Daoy (cell line): ENCODE measurements around the gene KRT13. TPM values are rescaled to one million over a fixed set of nuclear protein-coding genes. Genes with fewer than 3 reads are reported as not detected.

ENCODE experiments used
- DNase-seq: peaks from one replicate; pipeline ENCODE4 v3.0.0-alpha.2; 2015; ENCODE audit warnings: low read depth
- total RNA-seq: library from RNA; depleted of rRNA; stranded (reverse); fragments of >200 nt; shearing (Covaris generic); gene quantifications from 2 replicates; pipeline ENCODE4 v1.2.3, GENCODE V29; 2014; rRNA removed

The KRT13 gene
- total RNA-seq, 1 experiment from 2014 or later, result not detected

DNA sequence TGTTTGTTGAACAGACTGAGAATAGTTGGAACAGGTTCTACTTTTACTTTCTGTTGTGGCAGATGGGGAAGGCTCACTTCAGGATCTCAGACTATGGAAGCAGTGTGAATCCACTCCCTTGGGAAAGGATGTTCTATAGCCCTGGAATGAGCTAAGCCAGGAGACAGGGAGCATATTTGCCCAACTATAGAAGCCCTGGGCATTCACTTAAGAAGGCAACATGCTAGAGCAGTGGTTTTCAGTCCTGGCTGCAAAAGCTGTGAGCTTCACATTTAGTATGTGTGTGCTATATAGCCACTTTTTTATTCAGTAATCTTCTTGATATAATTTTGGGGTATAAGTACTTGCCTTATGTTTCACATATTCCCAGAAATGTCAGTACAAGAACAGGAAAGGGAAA is 37.1 kb downstream of the KRT13 start:
- no peak for DNase-seq

DNA sequence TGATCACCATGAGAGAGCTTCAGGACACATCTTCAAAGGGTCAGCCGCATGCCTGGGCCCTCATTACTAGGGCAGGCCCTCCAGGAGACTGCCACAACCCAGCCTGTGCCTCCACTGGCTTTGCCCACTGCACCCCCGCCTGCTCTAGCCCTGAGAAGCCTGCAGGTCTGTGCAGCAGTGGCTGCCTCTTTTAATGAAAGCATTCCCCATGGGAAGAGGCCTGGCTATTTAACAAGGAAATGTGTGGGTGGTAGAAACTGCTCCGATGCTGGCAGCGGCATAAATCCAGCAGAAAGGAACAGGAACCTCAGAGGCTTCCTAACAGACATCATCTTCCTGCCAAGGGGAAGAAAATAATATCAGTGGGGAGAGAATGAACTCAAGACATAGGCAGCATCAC is 37.9 kb downstream of the KRT13 start:
- DNase-seq, result no peak

DNA sequence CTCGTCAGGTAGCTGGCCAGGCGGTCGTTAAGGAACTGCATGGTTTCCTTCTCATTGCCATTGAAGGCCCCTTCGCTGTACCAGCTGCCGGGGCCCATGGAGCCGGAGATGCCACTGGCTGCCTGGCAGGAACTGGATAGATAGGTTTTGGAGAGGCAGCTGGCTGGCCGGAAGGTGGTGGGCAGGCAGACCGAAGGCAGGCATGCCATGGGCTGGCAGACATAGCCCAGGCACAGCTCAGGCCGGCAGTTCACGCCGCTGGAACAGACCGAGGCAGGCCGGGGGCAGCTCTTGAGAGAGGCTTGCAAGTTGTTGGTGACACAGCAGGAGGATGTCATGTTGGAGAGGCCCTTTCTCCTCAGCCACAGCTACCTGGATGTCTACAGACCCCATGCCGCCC is 38.4 kb downstream of the KRT13 start, which contains the start of gene KRT32:
KRT32 (minus strand) TSS at position 399 of the 400 bp plus-strand sequence; CDS start at position 338, 61 bp downstream.
- DNase-seq, result no peak

DNA sequence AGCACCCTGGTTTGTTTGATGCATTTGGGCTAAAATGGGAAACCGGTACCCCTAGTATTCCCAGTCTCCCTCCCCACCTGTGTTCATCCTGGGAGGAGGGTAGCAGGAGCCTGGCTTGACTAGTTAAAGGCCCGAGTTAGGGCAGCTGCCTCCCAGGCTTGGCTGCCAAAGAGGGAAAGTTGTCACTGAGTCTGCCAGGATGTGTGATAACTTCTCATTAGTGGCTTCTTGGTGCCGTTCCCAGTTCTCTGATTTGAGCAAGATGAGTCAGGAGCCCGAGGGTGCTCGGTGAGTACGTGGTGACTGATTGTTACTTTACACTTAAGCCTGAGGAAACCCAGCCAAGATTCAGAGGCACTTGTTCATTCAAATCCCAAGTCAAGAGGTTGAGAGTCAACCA is 40.7 kb downstream of the KRT13 start:
- DNase-seq, result peak; percentile 96

DNA sequence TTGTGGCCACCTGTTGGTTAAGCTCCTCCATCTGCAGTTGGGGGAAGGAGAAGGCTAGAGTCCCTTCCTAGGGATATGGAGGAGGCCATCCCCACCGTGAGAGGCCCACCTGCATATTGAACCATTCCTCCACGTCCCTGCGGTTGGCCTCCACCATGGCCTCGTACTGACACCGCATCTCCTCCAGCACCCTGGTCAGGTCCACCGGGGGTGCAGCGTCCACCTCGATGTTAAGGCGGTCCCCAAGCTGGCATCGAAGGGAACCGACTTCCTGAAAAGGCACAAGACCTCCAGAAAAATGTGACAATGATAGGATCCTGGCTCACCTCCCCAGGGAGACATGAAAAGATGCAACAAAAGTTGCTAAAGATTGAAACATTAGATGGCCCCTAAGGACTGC is 41.2 kb downstream of the KRT13 start:
- DNase-seq, result no peak

DNA sequence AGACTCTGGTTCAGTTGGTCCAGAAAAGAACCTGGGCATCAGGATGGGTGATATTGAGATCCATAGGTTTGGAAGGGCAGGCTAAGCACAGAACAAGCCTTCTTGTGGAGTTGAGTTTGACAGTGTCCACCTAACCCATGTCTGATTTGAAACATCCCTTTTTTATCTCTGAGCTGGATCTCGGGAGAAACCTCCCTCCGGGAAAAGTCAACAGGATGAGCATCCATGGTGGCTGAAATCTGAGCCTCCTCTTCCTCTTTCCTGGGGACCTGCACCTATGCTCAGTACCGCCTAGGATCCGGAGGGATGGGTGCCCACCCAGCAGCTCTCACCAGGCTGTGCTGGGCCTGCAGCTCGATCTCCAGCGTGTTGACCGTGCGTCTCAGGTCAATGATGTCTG is 41.7 kb downstream of the KRT13 start:
- DNase-seq, result no peak

DNA sequence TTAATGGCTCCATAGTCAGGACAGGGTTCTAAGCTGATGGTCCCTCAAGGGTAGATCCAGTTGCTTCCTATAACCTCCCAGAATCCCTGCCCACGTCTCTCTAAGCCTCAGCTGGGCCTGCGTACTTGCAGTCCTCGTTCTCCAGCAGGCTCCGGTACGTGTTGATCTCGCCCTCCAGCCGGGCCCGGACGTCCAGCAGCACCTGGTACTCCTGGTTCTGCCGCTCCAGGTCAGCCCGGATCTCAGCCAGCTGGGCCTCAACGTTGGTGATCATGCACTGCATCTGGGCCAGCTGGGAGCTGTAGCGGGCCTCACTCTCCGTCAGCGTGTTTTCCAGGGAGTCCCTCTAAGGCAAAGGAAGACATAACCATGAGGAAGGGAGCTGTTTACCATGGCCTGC is 42.7 kb downstream of the KRT13 start:
- no peak for DNase-seq

DNA sequence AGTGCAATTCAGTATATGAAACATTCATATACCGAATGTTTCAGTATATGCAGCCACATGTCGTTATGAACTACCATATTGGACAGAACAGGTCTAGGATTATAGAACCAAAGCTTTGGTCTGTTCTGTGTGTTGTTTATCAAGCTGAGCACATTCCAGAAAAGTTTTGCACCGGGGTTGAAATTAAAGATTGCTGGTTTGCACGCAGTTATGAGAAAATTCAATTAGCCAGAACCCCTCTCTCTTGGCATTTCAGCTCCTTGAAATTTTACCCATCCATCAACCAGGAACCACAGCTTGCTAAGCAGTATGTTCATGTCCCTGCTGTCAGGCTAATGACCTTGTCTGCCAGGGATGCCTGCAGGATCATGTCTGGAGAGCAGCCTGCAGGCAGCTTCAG is 47.7 kb downstream of the KRT13 start:
- DNase-seq, result no peak

DNA sequence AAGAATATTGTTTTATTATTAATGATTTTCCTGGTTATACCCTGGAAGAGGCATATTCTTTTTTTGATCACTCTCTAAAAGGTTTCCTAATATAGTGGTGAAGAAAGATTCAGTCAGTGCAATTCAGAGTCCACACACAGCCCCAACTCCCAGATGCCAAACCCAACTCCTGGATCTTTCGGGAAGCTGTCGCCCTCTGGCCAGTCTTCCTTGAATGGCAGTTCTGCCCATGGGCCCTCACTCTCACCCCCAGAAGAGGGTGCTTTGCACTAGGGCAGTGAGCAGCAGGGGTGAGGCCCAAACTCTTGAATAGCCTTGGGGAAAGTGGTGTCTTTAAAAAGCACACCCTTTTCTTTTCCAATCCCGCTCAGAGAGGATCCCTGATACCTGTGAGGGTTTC is 49.2 kb downstream of the KRT13 start:
- peak; percentile 27 for DNase-seq

DNA sequence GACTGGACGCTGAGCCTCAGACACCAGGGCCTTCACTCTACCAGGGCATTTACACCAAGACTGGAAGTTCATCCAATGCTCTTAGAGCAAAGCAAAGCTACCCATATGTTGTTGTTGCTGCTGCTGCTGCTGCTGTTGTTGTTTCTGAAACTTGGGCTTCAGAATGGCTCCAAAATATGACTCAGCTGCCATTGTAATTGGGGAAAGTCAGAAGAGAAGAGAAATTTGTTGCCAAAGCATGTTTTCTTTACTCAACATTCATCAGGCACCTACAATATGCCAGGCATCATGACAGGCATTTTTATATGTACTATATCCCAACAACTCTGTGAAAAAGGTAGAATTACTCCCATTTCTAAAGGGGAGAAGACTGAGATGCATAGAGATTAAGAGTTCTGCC is 50.2 kb downstream of the KRT13 start:
- no peak for DNase-seq

DNA sequence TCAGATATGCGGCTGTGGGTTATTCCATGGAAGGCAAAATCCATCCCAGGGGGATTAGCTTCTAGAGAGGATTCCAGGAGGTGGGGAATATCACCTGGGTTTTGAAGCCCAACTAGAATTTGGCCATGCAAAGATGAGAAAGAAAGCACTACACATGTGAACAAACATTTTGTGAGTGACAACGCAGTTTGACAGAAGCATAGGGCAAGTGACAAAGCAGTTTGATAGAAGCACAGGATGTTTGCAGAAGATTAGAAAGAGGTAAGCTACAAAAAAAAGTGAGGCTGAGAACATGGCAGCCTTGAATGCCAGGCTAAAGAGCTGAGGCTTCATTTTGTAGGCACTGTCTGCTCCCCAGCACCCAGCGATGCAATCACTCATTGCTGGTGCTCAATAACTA is 52.3 kb downstream of the KRT13 start:
- DNase-seq, result no peak

DNA sequence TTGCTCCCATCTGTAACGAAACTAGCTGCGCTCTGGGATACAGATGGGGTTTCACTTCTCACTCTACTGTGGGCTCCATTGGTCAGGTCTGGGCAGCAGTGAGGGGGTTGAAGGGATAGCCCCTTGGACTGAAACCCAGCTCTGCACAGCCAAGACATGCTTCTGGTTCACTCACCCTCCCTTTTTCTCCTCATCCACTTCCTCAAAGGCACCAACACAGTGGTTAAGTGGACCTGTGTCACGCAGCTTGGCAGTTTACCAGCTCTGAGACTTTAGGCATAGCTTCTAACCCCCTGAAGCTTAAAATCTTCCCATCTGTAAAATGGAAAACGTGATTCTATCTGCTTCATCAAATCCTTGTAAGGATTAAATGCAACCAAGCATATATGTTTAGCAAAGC is 53.1 kb downstream of the KRT13 start:
- no peak for DNase-seq

DNA sequence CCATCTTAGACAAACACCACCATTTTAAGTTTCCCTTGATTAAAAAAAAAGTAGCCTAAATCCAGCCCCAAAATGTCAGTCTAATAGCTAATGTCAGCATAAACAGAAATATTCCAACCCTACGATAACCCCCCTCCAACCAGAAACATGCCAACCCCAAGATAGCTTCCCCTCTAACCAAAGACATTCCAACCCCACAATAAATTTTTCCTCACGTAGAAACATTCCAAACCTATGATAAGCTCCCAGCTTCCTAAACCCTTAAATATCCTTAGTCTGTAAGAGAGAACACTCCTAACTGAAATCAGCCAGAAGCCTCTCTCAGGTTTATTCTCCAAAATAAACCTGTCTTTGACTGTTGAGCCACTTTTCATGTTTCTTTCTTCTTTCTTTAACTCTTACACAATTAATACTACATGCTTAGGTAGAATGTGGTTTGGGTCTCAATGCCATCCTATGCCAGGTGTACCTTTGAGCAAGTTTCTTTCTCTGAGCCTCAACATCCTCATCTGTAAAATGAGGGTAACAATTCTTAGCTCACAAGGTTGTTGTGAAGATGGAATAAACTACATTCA is 54.2 kb downstream of the KRT13 start:
- no peak for DNase-seq

Other genes starting within 250 kb of the KRT13 start
- not detected in 2 replicates for gene KRTAP9-6, start 240.2 kb downstream of the KRT13 start, total RNA-seq
- gene KRTAP9-7, start 229.9 kb downstream of the KRT13 start, total RNA-seq, result not detected in 2 replicates
- gene KRTAP29-1, start 202.8 kb downstream of the KRT13 start, total RNA-seq, result not detected in 2 replicates
- not detected in 2 replicates for gene KRTAP16-1, start 196.3 kb downstream of the KRT13 start, total RNA-seq
- not detected in 2 replicates for gene KRTAP17-1, start 189.9 kb downstream of the KRT13 start, total RNA-seq
- gene KRT33A, start 154.8 kb downstream of the KRT13 start, total RNA-seq, result not detected in 2 replicates
- not detected in 2 replicates for gene KRT33B, start 135.8 kb downstream of the KRT13 start, total RNA-seq
- 0.46 and 1.4 TPM in 2 replicates for gene KRT34, start 123.3 kb downstream of the KRT13 start, total RNA-seq
- not detected in 2 replicates for gene KRT31, start 108.0 kb downstream of the KRT13 start, total RNA-seq
- gene KRT37, start 81.0 kb downstream of the KRT13 start, total RNA-seq, result not detected in 2 replicates
- not detected in 2 replicates for gene KRT38, start 64.6 kb downstream of the KRT13 start, total RNA-seq
- gene KRT32, start 38.2 kb downstream of the KRT13 start, total RNA-seq, result 0.06 TPM in 2 replicates
- gene KRT35, start 24.5 kb downstream of the KRT13 start, total RNA-seq, result not detected in 2 replicates
- gene KRT36, start 15.7 kb downstream of the KRT13 start, total RNA-seq, result not detected in 2 replicates
- gene KRT15, start 13.3 kb upstream of the KRT13 start, total RNA-seq, result 0.51 and 3.1 TPM in 2 replicates
- gene KRT19, start 22.7 kb upstream of the KRT13 start, total RNA-seq, result 0.86 TPM in 1 of 2 replicates, not detected in the other
- gene KRT9, start 66.4 kb upstream of the KRT13 start, total RNA-seq, result not detected in 2 replicates
- 0.63 and 1.4 TPM in 2 replicates for gene KRT14, start 81.3 kb upstream of the KRT13 start, total RNA-seq
- gene KRT16, start 107.2 kb upstream of the KRT13 start, total RNA-seq, result 1.0 TPM in 1 of 2 replicates, not detected in the other
- 276 and 317 TPM in 2 replicates for gene KRT17, start 119.0 kb upstream of the KRT13 start, total RNA-seq
- gene EIF1, start 183.3 kb upstream of the KRT13 start, total RNA-seq, result 78.2 and 85.4 TPM in 2 replicates
- gene GAST, start 206.7 kb upstream of the KRT13 start, total RNA-seq, result not detected in 2 replicates
- gene HAP1, start 229.0 kb upstream of the KRT13 start, total RNA-seq, result 0.11 TPM in 1 of 2 replicates, not detected in the other